Globus pallidus (tissue), 1 donor: Measurements from ENCODE around the gene CEMIP.

ENCODE experiments used
- DNase-seq: peaks from one replicate; pipeline ENCODE4 v3.0.0-alpha.2; 2015; ENCODE audit warnings: low spot score

The CEMIP gene

DNA sequence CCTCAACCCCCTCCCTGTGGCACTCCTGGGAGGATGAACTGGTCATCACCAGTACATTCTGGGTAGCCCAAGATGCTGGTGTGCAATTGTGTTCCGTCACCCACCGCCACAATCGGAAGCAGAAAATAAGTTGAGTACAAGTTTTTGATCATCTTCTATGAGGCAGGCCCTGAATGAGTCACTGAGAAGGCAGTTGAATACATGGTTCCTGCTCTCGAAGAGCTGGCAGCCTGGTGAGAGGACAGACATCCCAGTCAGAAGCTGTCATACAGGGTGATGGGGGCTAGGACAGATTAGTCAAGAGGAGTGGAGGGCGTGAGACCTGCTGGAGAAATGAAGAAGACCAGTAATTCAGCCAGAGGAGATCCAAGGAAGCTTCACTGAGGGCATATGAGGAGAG, 6.2 kb downstream of the CEMIP start:
- no peak for DNase-seq

DNA sequence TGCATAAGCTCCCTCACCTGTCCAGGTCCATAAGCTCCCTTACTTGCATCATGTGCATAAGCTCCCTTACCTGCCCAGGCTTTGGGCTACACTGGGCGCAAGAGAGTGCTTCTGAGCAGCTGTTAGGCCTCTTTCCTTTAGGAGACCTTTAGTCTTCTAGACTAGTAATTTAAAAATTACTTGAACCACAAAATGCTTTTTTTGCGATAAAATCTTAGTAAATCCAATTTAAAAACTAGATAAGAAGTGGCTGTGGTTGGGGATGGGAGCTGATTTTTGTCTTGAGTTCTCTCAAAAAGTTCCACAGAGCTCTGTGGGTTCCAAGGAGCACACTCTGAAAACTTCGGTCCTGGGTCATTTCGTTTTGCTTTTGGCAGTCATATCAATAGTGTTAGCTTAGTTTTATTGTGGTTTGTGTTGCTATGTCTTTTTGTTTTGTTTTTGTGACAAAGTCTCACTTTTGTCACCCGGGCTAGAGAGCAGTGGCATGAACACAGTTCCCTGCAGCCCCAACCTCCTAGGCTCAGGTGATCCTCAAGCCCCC, 6.7 kb downstream of the CEMIP start:
- DNase-seq: no peak

DNA sequence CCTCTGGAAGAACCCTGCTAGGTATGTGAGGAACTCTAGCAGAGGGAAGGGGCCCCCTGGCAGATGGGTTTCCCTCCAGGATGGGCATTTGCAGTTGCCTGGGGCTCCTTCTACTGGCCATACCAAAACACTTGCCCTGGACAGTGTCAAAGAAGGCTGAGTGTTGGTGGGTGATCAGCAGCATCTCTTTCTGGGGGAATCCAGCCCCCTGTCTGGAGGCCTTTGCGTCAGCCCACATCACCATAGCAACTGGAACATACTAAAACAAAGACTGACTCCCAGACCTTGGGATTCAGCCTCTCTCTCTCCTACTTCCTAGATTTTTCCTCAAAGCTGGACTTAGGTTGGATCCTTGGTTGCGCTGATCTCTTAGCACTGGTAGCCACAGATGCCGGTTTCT, 8.1 kb downstream of the CEMIP start:
- no peak for DNase-seq

DNA sequence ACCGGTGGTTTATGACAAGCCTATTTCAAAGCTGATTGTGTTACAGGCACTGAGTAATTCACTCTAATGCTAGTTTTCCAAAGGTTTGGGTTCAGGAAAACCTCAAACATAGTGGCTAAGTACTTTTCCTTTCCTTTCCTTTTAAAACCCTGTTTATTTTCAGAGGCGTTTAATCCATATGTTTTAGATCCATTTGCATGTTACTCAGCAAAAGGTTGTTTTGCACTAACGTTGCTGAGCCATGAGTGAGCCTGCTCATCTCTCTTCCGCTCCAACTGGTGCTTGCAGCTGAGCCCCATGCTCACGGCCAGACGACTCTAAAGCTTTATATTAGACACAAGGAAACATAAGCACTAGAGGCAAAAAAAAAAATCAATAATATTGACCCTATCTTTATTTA, 9.4 kb downstream of the CEMIP start:
- DNase-seq: no peak

DNA sequence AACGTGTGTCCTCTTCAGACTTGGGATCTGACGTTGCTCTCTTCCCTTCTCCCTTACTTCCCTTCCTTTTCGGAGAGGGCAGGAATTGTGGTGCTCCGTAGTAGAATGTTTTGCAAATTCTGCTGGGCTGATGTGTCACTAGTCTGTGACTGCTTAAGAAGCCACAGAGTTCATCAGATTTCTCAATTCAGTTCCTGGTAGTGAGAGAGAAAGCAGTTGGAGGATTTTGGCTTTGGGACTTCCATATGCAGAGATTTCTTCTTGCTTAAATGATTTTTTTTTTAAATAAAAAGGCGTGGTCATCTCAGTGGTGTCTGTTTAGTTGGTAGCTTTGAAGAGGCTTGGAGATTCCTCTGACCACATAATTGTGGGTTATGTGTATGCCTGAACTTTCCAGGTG, 10.1 kb downstream of the CEMIP start:
- no peak for DNase-seq

DNA sequence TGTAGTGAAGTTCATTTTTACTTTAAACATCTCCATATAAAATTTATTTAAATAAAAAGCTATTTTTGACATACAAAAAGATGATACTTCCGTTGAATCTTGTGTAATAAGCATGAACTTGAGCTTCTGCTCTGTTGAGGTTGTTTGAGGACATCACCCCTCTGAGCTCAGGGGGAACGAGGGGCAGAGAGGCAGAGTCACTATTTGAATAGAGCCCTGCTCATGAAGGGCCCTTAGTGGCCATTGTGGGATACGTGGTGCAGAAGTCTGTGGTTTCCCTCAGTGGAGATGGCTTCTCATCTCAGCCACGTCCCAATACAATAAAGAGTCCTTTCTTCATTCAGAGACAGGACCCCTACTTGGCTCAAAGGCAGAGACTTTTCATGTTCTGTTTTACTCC, 10.6 kb downstream of the CEMIP start:
- DNase-seq: no peak

DNA sequence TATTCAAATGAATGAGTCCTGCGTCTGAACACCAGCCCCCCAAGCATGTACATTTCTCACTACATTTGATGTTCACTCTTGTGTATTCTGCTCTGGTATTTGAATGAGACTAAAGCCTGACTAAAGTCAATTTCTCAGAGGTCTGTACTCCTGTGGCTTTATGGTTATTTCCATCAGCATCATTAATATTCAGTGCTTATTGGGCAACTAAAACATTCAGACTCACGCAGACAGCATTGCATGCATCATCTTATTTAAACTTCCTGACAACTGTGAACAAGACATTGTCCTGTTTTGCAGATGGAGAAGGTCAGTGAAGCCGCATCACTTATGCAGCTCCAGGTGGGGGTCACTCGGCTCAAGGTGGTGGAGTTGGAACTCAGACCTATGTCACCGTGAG, 11.1 kb downstream of the CEMIP start:
- no peak for DNase-seq

DNA sequence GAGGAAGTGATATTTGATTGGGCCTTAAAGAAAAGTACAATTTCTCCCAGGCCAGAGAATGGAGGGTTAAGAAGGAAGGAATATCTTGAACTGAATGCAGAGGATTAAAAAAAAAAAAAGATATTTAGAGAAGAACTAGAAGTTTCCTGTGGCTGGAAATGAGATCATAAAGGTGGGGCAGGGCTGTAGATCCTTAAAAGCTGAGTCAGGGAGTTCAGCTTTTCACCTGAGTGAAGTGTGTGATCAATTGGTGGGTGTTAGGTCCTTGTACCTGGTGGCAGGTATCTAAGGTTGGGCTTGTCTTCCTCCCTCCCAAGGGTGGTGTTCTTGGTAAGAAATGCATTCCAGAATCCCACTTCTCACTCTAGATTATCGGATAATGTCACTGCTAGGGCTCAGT, 11.8 kb downstream of the CEMIP start:
- no peak for DNase-seq

DNA sequence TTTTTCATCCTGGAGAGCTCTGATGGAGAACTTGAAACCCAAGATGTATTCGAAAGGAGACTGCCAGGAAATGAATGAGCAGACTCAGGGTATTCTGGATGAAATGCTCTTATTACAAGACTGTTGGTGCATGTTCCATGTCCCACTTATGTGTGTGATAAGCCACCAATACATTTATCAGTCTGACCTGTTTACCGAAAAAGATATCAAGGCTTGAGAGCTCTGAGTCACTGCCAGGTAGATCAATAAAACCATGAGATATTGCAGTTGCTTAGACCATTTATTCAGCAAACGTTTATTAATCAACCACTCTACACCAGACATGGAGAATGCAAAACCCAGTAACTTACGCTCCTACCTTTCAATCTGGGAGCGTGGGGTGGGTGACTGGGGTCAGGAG, 17.2 kb downstream of the CEMIP start:
- DNase-seq: no peak

DNA sequence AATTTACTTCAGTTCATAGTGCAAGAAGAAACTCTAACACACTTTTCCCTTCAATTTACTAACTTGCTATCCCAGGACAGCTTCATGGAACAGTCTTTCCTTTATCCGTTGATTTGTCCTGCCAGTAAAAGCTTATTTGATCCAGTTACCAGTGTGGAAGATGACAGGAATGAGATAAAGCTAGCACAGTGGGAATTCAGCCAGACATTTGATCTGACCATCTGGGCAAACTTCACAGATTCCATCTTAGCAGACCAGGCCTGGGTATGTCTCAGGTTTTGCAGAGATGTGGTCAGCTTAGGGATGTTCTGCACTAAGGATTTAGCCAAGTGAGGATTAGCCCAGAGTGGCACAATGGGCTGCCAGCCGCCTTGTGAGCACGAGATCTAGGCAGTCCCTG, 19.7 kb downstream of the CEMIP start:
- no peak for DNase-seq

DNA sequence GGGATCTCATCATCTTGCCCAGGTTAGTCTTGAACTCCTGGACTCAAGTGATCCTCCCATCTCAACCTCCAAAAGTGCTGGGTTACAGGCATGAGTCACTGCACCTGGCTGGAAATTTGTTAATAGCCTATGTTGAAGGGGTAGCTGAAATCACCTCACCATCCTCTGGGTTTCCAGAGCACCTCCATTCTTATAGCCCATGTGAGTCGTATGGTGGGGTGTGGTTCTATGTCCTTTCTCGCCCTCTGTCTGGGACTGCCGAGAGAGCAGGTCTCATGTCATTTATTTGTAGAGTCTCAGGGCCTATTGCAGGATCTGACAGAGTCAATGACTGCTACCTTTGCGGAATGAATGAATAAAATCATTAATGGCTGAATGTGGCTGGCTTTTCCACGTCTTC, 20.9 kb downstream of the CEMIP start:
- DNase-seq: no peak

DNA sequence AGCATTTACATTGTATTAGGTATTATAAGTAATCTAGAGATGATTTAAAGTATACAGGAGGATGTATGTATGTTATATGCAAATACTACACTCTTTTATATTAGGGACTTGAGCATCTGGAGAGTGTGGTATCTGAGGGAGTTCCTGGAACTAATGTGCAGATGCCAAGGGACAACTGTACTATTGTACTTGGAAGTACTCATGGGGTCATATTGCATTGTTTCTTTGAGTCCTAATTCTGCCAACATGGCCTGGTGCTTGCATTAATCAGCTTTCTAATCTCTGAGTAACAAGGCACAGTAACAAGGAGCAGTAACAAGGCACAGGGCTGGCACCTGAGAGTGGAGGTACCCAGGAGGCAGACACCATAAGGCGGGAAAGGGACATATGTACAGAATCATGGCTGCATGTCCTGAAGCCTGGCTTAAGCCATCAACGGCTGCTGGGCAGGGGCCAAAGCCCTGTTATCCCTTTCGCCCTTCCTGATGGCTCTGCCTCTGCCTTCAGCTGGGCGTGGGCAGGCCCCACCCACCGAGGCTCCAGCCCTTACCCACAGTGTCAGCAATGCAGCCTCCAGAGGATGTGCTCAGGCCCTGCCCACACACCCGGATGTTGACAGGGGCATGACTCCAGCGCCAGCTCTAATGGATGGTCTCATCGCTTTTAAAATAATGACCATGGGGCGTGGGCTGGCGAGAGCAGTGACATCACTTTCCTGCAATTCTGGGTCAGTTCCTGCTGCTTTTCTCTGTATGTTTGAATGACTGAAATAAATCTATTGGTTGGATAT, 22.9 kb downstream of the CEMIP start:
- DNase-seq: no peak

DNA sequence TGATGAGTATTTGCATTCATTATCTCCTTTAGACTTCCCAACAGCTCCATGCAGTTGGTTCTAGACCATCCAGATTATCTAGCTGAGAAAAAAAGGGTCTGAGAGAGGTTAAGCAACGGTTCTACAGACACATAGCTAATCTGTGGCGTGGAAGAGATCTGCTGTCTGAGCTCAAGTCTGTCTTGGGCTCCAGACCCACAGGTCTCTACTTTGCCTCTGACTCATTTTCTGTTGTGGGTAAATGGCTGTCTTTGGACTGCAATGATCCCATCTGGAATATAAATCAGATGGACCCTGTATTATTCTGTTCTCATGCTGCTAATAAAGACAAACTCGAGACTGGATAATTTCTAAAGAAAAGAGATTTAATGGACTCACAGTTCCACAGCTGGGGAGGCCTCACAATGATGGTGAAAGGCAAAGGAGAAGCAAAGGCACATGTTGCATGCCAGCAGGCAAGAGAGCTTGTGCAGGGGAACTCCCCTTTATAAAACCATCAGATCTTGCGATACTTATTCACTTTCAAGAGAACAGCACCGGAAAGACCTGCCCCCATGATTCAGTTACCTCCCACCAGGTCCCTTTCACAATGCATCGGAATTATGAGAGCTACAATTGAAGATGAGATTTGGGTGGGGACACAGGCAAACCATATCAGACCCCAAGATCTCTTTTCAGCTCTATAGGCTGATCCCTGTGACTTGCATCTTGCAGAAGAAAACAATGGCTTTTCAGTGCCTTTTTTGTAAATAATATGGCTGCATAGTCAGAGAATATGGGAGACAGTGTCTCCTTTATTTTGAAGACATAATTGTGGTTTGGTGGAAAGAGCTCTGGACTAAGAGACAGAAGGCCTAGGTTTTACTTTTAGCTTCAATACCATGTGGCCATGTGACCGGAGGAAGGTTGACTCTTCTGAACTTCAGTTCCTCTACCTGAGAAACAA, 24.7 kb downstream of the CEMIP start:
- DNase-seq: no peak

DNA sequence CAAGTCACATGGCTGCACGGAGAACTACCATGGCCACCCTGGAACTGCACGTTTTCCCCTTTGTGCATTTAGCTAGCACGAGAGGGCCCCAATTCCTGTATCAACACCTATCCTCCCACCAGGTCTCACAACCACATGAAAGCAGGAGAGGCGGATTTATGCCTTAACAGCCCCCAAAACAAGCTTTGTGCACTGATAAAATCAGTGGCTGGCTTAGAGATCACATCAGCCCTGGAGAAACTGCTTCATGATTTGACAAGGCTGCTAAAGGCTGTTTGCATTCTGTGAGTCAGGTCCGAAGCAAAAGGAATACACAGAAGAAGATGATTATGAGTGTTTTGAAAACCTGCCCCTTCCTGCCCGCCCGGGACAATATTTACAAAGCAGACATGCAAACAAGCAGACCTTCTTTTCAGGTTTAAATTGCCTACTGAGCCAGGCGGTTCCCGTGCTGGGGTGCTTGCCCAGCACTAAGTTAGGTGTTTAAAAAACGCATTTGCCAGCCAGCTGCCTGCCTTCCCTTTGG, 25.9 kb downstream of the CEMIP start:
- DNase-seq: no peak

DNA sequence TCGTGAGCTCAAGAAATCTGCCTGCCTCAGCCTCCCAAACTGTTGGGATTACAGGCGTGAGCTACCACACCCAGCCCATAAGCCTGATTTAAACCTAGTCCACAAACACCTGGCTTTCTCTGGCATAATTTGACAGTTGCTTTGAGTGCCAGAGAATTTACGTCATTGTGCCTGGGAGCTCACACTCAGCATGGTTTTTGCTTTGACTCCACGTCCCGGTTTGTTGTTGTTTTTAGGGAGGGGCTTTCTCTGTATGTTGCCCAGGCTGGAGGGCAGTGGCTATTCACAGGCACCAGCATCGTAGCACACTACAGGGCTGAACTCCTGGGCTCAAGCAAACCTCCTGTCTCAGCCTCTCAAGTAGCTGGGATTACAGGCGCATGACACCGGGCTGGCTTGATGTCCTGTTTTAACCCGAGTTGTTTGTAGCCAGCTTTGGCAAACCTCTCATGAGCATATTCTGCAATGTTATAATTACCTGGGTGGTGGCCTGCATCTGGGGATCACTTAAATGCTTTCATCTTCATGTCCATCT, 32.7 kb downstream of the CEMIP start:
- DNase-seq: no peak

DNA sequence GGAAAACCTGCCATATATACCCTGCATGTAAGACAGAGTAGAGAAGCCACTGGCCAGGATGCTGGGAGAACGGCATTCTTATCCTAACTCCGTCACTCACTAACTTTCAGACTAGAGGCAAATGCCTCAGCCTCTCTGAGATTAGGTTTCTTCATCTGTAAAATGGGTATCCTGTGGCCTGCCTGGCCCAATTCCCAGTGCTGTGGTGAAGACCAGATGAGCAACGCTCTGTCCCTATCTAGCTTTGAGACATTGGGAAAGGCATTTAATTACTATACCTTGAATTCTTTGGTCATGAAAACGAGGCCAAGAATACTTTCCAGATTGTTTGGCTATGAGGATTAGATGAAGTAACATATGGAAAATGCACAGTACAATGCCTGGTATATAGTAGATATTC, 35.9 kb downstream of the CEMIP start:
- DNase-seq: no peak

DNA sequence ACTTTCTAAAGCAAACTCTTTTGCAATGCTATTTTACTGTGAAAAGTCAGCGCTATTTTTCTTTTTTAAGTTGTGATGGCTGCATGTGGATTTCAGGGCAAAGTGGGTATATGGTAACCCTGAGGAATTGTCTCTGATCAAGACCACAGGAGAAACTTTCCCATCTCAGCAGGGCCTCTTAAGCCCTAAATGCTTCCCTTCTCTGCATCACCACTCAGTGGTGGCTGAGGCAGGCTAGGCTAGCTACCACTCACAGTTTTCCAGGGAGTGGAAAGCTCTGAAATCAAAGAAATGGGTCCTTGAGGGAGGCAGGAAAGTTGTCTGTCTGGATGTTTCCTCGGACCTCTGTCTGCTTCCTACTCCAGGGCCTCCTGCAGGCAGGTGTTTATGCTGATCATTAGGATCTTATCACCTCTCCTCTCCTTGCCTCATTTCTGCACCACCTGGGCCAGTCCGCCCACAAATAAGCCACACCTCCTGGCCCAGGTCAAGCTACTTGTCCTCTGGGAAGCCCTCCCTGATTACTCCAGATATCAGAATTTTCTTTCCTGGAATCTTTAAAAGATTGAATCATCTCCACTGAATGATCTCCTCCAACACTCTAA, 37.0 kb downstream of the CEMIP start:
- DNase-seq: no peak

DNA sequence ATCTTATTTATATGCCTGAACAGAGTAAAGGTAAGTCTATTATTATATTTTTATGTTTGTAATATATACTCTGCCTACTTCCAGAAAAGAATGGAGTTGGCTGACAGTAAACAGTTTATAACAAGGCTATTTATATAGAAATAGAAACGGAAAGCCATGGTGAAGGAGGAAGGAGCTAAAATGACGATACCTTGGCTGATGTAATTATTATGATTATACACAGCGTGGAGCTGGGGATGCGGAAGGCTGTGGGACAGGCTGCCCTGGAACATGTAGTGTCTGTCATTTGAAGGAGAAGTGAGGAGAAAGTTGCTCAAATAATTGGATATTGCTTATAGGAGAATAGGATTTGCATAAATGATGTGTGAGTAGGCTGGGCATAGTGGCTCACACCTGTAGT, 37.8 kb downstream of the CEMIP start:
- no peak for DNase-seq

DNA sequence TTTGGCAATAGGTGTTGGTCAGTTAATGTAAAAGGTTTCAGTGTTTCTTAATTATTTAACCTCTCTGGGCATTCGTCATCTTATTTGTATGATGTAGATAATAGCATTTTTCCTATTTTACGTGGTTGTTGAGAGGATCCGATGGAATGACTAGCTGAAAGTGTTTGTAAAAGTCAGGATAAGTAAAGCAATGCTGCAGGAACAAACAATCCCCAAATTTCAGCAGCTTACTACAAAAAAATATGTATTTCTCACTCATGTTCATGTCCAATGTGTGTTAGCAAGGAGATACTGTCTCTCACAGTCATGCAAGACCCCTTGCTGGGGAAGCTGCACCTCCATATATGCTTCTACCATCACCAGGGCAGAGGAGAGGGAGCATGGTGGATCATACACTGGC, 38.7 kb downstream of the CEMIP start:
- DNase-seq: no peak

DNA sequence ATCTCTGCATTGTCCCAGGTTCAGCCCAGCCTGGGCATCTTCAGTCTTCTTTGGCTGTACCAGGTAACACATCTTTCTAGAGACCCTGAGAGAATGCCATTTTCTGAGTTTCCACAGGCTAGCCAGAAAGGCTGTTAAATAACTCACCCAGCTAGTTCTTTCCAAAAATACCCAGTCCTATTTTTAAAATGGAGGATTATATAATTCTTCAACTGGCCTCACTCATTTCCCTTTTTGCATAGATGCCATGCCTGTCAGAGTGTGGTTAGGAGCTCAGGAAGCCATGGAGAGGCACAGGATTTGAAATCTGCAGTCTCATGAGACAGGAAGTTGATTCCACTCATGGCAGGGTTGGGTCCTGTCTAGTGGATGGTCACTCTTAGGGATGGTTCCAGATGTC, 39.8 kb downstream of the CEMIP start:
- DNase-seq: no peak

DNA sequence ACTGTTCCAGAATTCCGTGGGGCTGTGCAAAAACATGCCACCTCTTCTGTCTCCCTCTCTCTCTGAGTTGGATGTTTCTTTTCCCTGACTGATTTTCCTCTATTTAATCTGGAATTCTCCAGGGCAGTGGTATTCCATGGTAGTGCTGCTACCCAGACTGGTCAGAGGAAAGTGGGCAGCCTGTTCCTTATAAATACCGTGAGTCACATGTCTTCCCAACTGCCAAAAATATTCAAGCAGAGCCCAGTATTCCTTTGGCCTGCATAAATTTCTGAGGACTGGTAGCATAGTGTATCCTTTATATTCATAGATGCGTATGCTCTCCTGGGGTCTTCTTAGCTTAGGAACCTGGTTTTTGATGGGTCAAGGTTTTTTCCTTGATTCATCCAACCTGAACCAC, 40.9 kb downstream of the CEMIP start:
- DNase-seq: no peak

DNA sequence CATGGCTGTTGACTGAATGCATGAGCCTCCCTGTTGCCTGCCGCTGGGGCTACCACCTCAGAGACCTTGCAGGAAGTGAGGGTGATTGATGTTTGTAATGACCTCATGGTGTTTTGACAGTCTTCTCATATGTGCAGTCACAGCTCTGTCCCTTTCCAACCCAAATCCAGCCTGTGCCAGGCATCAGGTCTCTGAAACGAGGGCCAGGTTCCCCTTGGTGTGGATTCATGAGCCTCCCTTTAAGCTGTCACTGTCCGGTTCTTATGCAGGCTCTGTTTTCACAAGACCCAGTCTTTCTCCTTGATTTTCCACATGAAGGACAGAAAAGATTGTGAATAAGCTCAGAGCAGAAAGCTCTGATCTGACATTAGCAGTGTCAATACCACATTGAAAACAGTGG, 43.1 kb downstream of the CEMIP start:
- no peak for DNase-seq
